RWPE1 (cell line): ENCODE results near the gene CHD5.

Experiments
- CTCF ChIA-PET: fragments of 350-600 bp; sonication (Branson Sonifier 250); formaldehyde crosslinking; extraction: SDS; loops from one replicate; lab custom pipeline; 2021; lab: Yijun Ruan, JAX
- POLR2A ChIA-PET: fragments of 400-600 bp; formaldehyde crosslinking; extraction: SDS; loops from one replicate; lab custom pipeline; 2020; ENCODE audit warnings: antibody characterized with exemption; ENCODE audit not compliant: low non-redundant PET; lab: Yijun Ruan, JAX
- DNase-seq: peaks from one replicate; pipeline ENCODE4 v3.0.0; 2012; ENCODE audit warnings: low spot score
- H3K27ac ChIP-seq: fragments of 450-650 bp; 2 replicates; pipeline ENCODE4 v1.5.1; 2017
- CTCF ChIP-seq: fragments of 450-650 bp; conservative IDR thresholded peaks from 2 replicates; pipeline ENCODE4 v1.5.1; 2017; ENCODE audit warnings: low read depth, mild to moderate bottlenecking

The CHD5 gene

GRCh38 chr1:6152882-6153281, 27.2 kb downstream of the CHD5 start:
- no peak overlapping the region for H3K27ac ChIP-seq
- CTCF ChIA-PET, result interaction anchor here (0.6 to 1.2 kb wide), 2 partner anchors 18 to 269 kb away, joined by 3 to 4 read pairs; no protein-coding TSS in a partner anchor
- DNase-seq, result no peak
- TF ChIP-seq CTCF, result no peak
- POLR2A ChIA-PET, result no interaction called here

- ChIA-PET CTCF (interaction anchor here (1.2 kb wide), 1 partner anchor 338 kb away, joined by 3 read pairs; no protein-coding TSS in a partner anchor), POLR2A (no interaction called here)
- no peak overlapping the region for H3K27ac ChIP-seq
- no peak for TF ChIP-seq CTCF
- DNase-seq, result no peak
Observed at GRCh38 chr1:6152181-6152580, 27.9 kb downstream of the CHD5 start.

- ChIA-PET POLR2A (no interaction called here), CTCF (interaction anchor here (0.5 to 1.2 kb wide), 2 partner anchors 9 to 339 kb away, joined by 3 read pairs; no protein-coding TSS in a partner anchor)
- H3K27ac ChIP-seq, result no peak overlapping the region
- no peak for TF ChIP-seq CTCF
- DNase-seq, result no peak
Observed at GRCh38 chr1:6151291-6151822, 28.8 kb downstream of the CHD5 start.

GRCh38 chr1:6150006-6150938, 29.8 kb downstream of the CHD5 start:
- POLR2A ChIA-PET, result no interaction called here
- no peak for TF ChIP-seq CTCF
- CTCF ChIA-PET, result interaction anchor here (0.7 kb wide), 2 partner anchors 118 to 1359 kb away, joined by 4 to 6 read pairs; no protein-coding TSS in a partner anchor

GRCh38 chr1:6149597-6149996, 30.5 kb downstream of the CHD5 start:
- no peak for TF ChIP-seq CTCF

More at GRCh38 chr1:6150006-6150938, 29.8 kb downstream of the CHD5 start:
- no peak overlapping the region for H3K27ac ChIP-seq
- no peak for DNase-seq

GRCh38 chr1:6148497-6149241, 31.5 kb downstream of the CHD5 start:
- DNase-seq, result peak; percentile 90
- CTCF ChIA-PET, result interaction anchor here (0.6 to 0.9 kb wide), 2 partner anchors 41 to 265 kb away, joined by 3 read pairs; no protein-coding TSS in a partner anchor
- POLR2A ChIA-PET, result interaction anchor here (0.6 kb wide), 1 partner anchor 117 kb away, joined by 3 read pairs; no protein-coding TSS in a partner anchor
- no peak for TF ChIP-seq CTCF
- H3K27ac ChIP-seq, result no peak overlapping the region

More at GRCh38 chr1:6149597-6149996, 30.5 kb downstream of the CHD5 start:
- no peak overlapping the region for H3K27ac ChIP-seq
- ChIA-PET POLR2A (no interaction called here), CTCF (no interaction called here)
- no peak for DNase-seq
